Measurements from ENCODE around the gene CASP7.

Gene CASP7

GRCh38 chr10:113708640-113709039 lies 28.9 kb downstream of the CASP7 start:
- no peak overlapping the region for H3K27ac ChIP-seq

GRCh38 chr10:113709221-113709838 lies 29.6 kb downstream of the CASP7 start:
- Histone ChIP-seq H3K4me3 (no peak overlapping the region), H3K27ac (no peak overlapping the region)

More at GRCh38 chr10:113708640-113709039, 28.9 kb downstream of the CASP7 start:
- H3K4me3 ChIP-seq, result no peak overlapping the region

GRCh38 chr10:113711142-113711541 lies 31.4 kb downstream of the CASP7 start:
- peak overlapping the region in 1 of 21 experiments; percentile 7 for H3K27ac ChIP-seq
- H3K4me3 ChIP-seq, result no peak overlapping the region

- H3K27ac ChIP-seq, result peak overlapping the region in 2 of 21 experiments; percentile 7 to 31
Measured at GRCh38 chr10:113712024-113712423, 32.3 kb downstream of the CASP7 start.

GRCh38 chr10:113712755-113713639 lies 33.3 kb downstream of the CASP7 start:
- Histone ChIP-seq H3K4me3 (no peak overlapping the region), H3K27ac (peak overlapping the region in 1 of 21 experiments; percentile 12)

More at GRCh38 chr10:113712024-113712423, 32.3 kb downstream of the CASP7 start:
- H3K4me3 ChIP-seq, result no peak overlapping the region

GRCh38 chr10:113713640-113713982 lies 33.9 kb downstream of the CASP7 start:
- H3K27ac ChIP-seq, result peak overlapping the region in 1 of 21 experiments; percentile 11
- no peak overlapping the region for H3K4me3 ChIP-seq

GRCh38 chr10:113716109-113716910 lies 36.6 kb downstream of the CASP7 start:
- Histone ChIP-seq H3K4me3 (no peak overlapping the region), H3K27ac (no peak overlapping the region)

GRCh38 chr10:113718969-113719822 lies 39.5 kb downstream of the CASP7 start:
- Histone ChIP-seq H3K4me3 (no peak overlapping the region), H3K27ac (no peak overlapping the region)

GRCh38 chr10:113720386-113720785 lies 40.7 kb downstream of the CASP7 start:
- H3K4me3 ChIP-seq, result no peak overlapping the region

GRCh38 chr10:113732160-113732881 lies 52.6 kb downstream of the CASP7 start:
- H3K4me3 ChIP-seq, result no peak overlapping the region
- H3K27ac ChIP-seq, result no peak overlapping the region

More at GRCh38 chr10:113720386-113720785, 40.7 kb downstream of the CASP7 start:
- H3K27ac ChIP-seq, result no peak overlapping the region

GRCh38 chr10:113732966-113733365 lies 53.3 kb downstream of the CASP7 start:
- no peak overlapping the region for H3K4me3 ChIP-seq
- H3K27ac ChIP-seq, result no peak overlapping the region

GRCh38 chr10:113733635-113734034 lies 53.9 kb downstream of the CASP7 start:
- H3K4me3 ChIP-seq, result no peak overlapping the region
- no peak overlapping the region for H3K27ac ChIP-seq

GRCh38 chr10:113735913-113736312 lies 56.2 kb downstream of the CASP7 start:
- H3K27ac ChIP-seq, result no peak overlapping the region
- no peak overlapping the region for H3K4me3 ChIP-seq

- Histone ChIP-seq H3K4me3 (no peak overlapping the region), H3K27ac (no peak overlapping the region)
Measured at GRCh38 chr10:113736576-113736975, 56.9 kb downstream of the CASP7 start.

GRCh38 chr10:113739031-113739430 lies 59.3 kb downstream of the CASP7 start:
- no peak overlapping the region for H3K27ac ChIP-seq
- no peak overlapping the region for H3K4me3 ChIP-seq

- H3K27ac ChIP-seq, result no peak overlapping the region
Measured at GRCh38 chr10:113739577-113739976, 59.9 kb downstream of the CASP7 start.

GRCh38 chr10:113740850-113741249 lies 61.1 kb downstream of the CASP7 start:
- H3K27ac ChIP-seq, result no peak overlapping the region
- H3K4me3 ChIP-seq, result no peak overlapping the region

More at GRCh38 chr10:113739577-113739976, 59.9 kb downstream of the CASP7 start:
- no peak overlapping the region for H3K4me3 ChIP-seq

GRCh38 chr10:113742466-113742865 lies 62.8 kb downstream of the CASP7 start:
- H3K4me3 ChIP-seq, result no peak overlapping the region

GRCh38 chr10:113743594-113743993 lies 63.9 kb downstream of the CASP7 start:
- no peak overlapping the region for H3K27ac ChIP-seq

More at GRCh38 chr10:113742466-113742865, 62.8 kb downstream of the CASP7 start:
- no peak overlapping the region for H3K27ac ChIP-seq

More at GRCh38 chr10:113743594-113743993, 63.9 kb downstream of the CASP7 start:
- H3K4me3 ChIP-seq, result no peak overlapping the region
